H1 (cell line): ENCODE data around the gene UCN3. TPM values are rescaled to one million over a fixed set of nuclear protein-coding genes. Genes with fewer than 3 reads are reported as not detected.
A peak's percentile ranks its signal among the peaks of the same experiment; 100 is the strongest.

Experiments
- CTCF ChIA-PET: fragments of 300-600 bp; sonication (Branson Sonifier 250); formaldehyde crosslinking; loops from one replicate; lab custom pipeline; 2021; ENCODE audit not compliant: partially characterized antibody; lab: Charles Lee
- POLR2A ChIA-PET: fragments of 300-600 bp; sonication (Branson Sonifier 250); formaldehyde crosslinking; loops from one replicate; lab custom pipeline; 2021; ENCODE audit warnings: inconsistent platforms; ENCODE audit not compliant: partially characterized antibody; lab: Charles Lee
- DNase-seq, 2 experiments: peaks; one replicate each; pipeline versions ENCODE4 v3.0.0 to v3.0.0-alpha.2; 2010 to 2022; ENCODE audit warnings: low spot score in 2 of 2, low read depth in 1 of 2, mixed read lengths in 1 of 2
- FAIRE-seq: peaks from 2 replicates; lab custom pipeline; 2011; peaks lifted over from hg19 to GRCh38; lab: Jason Lieb, UNC
- H2AFZ ChIP-seq: 2 replicates; pipeline ENCODE4 v1.8.1; 2012; ENCODE audit warnings: low read length, inconsistent platforms
- H2AK5ac ChIP-seq: 2 replicates; pipeline ENCODE4 v1.6.1; 2013; ENCODE audit warnings: low read depth, low read length
- H2BK120ac ChIP-seq: replicated peaks from 2 replicates; pipeline ENCODE3; 2013; ENCODE audit warnings: low read depth, low read length, inconsistent platforms
- H2BK12ac ChIP-seq: 2 replicates; pipeline ENCODE4 v1.6.1; 2013; ENCODE audit warnings: low read depth, low read length
- H2BK15ac ChIP-seq: 2 replicates; pipeline ENCODE4 v1.6.1; 2013; ENCODE audit warnings: low read length
- H2BK20ac ChIP-seq: 2 replicates; pipeline ENCODE4 v1.6.1; 2013; ENCODE audit warnings: low read length
- H2BK5ac ChIP-seq: 2 replicates; pipeline ENCODE4 v1.6.1; 2013; ENCODE audit warnings: low read depth, low read length
- H3K14ac ChIP-seq: 2 replicates; pipeline ENCODE4 v1.6.1; 2013; ENCODE audit warnings: inconsistent platforms; ENCODE audit not compliant: insufficient read length
- H3K18ac ChIP-seq: 2 replicates; pipeline ENCODE4 v1.6.1; 2013; ENCODE audit warnings: low read length; ENCODE audit errors: extremely low read depth
- H3K23ac ChIP-seq: 2 replicates; pipeline ENCODE4 v1.6.1; 2013; ENCODE audit warnings: inconsistent platforms; ENCODE audit not compliant: insufficient read length
- H3K23me2 ChIP-seq: 2 replicates; pipeline ENCODE4 v1.6.1; 2013; ENCODE audit warnings: low read depth, low read length
- H3K27ac ChIP-seq: 2 replicates; pipeline ENCODE4 v1.6.1; 2011; ENCODE audit warnings: low read depth, low read length, inconsistent platforms
- H3K27me3 ChIP-seq, 4 experiments: replicated peaks in 1 of 4; 1 replicate in 1 of 4; 2 replicates in 3 of 4; pipeline versions ENCODE4 v1.6.1 to v1.8.1; 2011 to 2013; ENCODE audit warnings: low read length in 3 of 4, mild to moderate bottlenecking in 3 of 4, inconsistent platforms in 2 of 4, mixed read lengths in 2 of 4, moderate library complexity in 1 of 4; ENCODE audit not compliant: control insufficient read depth in 3 of 4, insufficient read depth in 3 of 4; ENCODE audit errors: extremely low read depth in 1 of 4
- H3K36me3 ChIP-seq, 4 experiments: 2 replicates each; pipeline versions ENCODE4 v1.6.1 to v1.8.1; 2011 to 2013; ENCODE audit warnings: mild to moderate bottlenecking in 4 of 4, low read length in 3 of 4, moderate library complexity in 2 of 4, control low read depth in 1 of 4, inconsistent platforms in 1 of 4; ENCODE audit not compliant: insufficient read depth in 4 of 4, control insufficient read depth in 2 of 4
- H3K4ac ChIP-seq: replicated peaks from 2 replicates; pipeline ENCODE3; 2013; ENCODE audit warnings: low read length, low read depth, mixed read lengths, inconsistent platforms; ENCODE audit not compliant: insufficient read length
- H3K4me1 ChIP-seq, 4 experiments: replicated peaks in 1 of 4; 1 replicate in 1 of 4; 2 replicates in 3 of 4; pipeline versions ENCODE4 v1.6.1 to v1.8.1; 2011 to 2013; ENCODE audit warnings: low read length in 3 of 4, inconsistent platforms in 2 of 4, mixed read lengths in 1 of 4; ENCODE audit not compliant: insufficient read depth in 4 of 4, control insufficient read depth in 3 of 4
- H3K4me2 ChIP-seq, 2 experiments: 2 replicates each; pipeline versions ENCODE4 v1.6.1 to v1.8.1; 2011 to 2013; ENCODE audit warnings: low read depth in 2 of 2, low read length in 2 of 2, control low read depth in 1 of 2, inconsistent platforms in 1 of 2, mild to moderate bottlenecking in 1 of 2; ENCODE audit not compliant: insufficient read depth in 1 of 2
- H3K4me3 ChIP-seq, 4 experiments: fragments of 200-600, 300-600 bp in 1 of 4; sonication (generic), shearing (Covaris generic), sonication (Bioruptor Twin) in 1 of 4; 2 replicates each; pipeline versions ENCODE4 v1.5.1 to v1.8.1; 2011 to 2016; ENCODE audit warnings: low read length in 4 of 4, low read depth in 3 of 4, control low read depth in 2 of 4, inconsistent platforms in 2 of 4, mild to moderate bottlenecking in 2 of 4, mixed read lengths in 1 of 4, moderate library complexity in 1 of 4; ENCODE audit not compliant: insufficient read depth in 2 of 4; ENCODE audit errors: extremely low read depth in 1 of 4
- H3K56ac ChIP-seq: replicated peaks from 2 replicates; pipeline ENCODE3; 2013; ENCODE audit warnings: low read depth, mild to moderate bottlenecking, mixed read lengths, low read length, inconsistent platforms; ENCODE audit not compliant: insufficient read length
- H3K79me1 ChIP-seq: 2 replicates; pipeline ENCODE4 v1.6.1; 2013; ENCODE audit warnings: low read depth, low read length, control low read depth
- H3K79me2 ChIP-seq, 2 experiments: 2 replicates each; pipeline versions ENCODE4 v1.6.1 to v1.8.1; 2012 to 2013; ENCODE audit warnings: low read length in 2 of 2, mild to moderate bottlenecking in 2 of 2, inconsistent platforms in 1 of 2; ENCODE audit not compliant: insufficient read depth in 2 of 2, control insufficient read depth in 1 of 2
- H3K9ac ChIP-seq, 4 experiments: replicated peaks in 1 of 4; 1 replicate in 1 of 4; 2 replicates in 3 of 4; pipeline versions ENCODE4 v1.6.1 to v1.8.1; 2011 to 2013; ENCODE audit warnings: low read depth in 3 of 4, low read length in 3 of 4, control low read depth in 2 of 4, mild to moderate bottlenecking in 2 of 4, moderate library complexity in 2 of 4, inconsistent platforms in 1 of 4; ENCODE audit errors: extremely low read depth in 1 of 4
- H3K9me3 ChIP-seq, 2 experiments: 2 replicates each; pipeline versions ENCODE4 v1.6.1 to v1.8.1; 2012 to 2013; ENCODE audit warnings: mild to moderate bottlenecking in 2 of 2, moderate library complexity in 2 of 2, control low read depth in 1 of 2, inconsistent platforms in 1 of 2, low read depth in 1 of 2, low read length in 1 of 2, mixed read lengths in 1 of 2; ENCODE audit not compliant: insufficient read depth in 2 of 2
- H4K20me1 ChIP-seq, 2 experiments: replicated peaks in 1 of 2; 2 replicates each; pipeline versions ENCODE3 to v1.8.1; 2011 to 2013; ENCODE audit warnings: inconsistent platforms in 2 of 2, low read length in 2 of 2, mild to moderate bottlenecking in 1 of 2; ENCODE audit not compliant: insufficient read depth in 2 of 2, control insufficient read depth in 1 of 2
- H4K5ac ChIP-seq: 2 replicates; pipeline ENCODE4 v1.6.1; 2013; ENCODE audit warnings: low read length, low read depth, mixed read lengths, inconsistent platforms; ENCODE audit not compliant: insufficient read length
- H4K8ac ChIP-seq: 2 replicates; pipeline ENCODE4 v1.8.0; 2013; ENCODE audit warnings: mild to moderate bottlenecking, moderate library complexity, low read length, inconsistent platforms; ENCODE audit not compliant: insufficient read depth; ENCODE audit errors: extremely low read depth
- H4K91ac ChIP-seq: replicated peaks from 2 replicates; pipeline ENCODE3; 2013; ENCODE audit warnings: low read length, mixed read lengths, inconsistent platforms; ENCODE audit not compliant: insufficient read length
- EZH2 ChIP-seq: fragments of 200-600 bp; sonication (generic); IDR thresholded peaks from 2 replicates; pipeline ENCODE4 v1.7.1; 2012; ENCODE audit warnings: low read depth, mild to moderate bottlenecking, moderate library complexity, low read length, inconsistent platforms; ENCODE audit not compliant: severe bottlenecking
- RAD21 ChIP-seq, 2 experiments: IDR thresholded peaks in 1 of 2; conservative IDR thresholded peaks in 1 of 2; 2 replicates each; pipeline ENCODE4 v1.6.1; 2011; ENCODE audit warnings: low read depth in 2 of 2, low read length in 2 of 2, improper control_type of control experiment in 1 of 2, inconsistent platforms in 1 of 2, mild to moderate bottlenecking in 1 of 2, moderate library complexity in 1 of 2
- WGBS, 2 experiments: shearing (Covaris generic) in 1 of 2; methylation state at CpG; one replicate each; pipeline versions ENCODE4 v1.1.6 to v1.1.7; 2013 to 2015; ENCODE audit warnings: low lambda C conversion rate in 2 of 2, mixed read lengths in 2 of 2, inconsistent platforms in 1 of 2, low coverage in 1 of 2, missing lambda C conversion rate in 1 of 2; ENCODE audit not compliant: insufficient replicate concordance in 2 of 2, insufficient coverage in 1 of 2, insufficient read length in 1 of 2; ENCODE audit errors: extremely low coverage in 1 of 2, missing lambda C conversion rate in 1 of 2; 5-methylcytosine and 5-hydroxymethylcytosine counted together
- polyA plus RNA-seq, 7 experiments: library from polyadenylated mRNA; depleted of rRNA in 3 of 7; stranded (reverse) in 5 of 7; unstranded in 2 of 7; fragments of >200 nt in 5 of 7; fragments of 200-250 nt in 2 of 7; gene quantifications; 1 replicate in 5 of 7; 2 replicates in 1 of 7; 4 replicates in 1 of 7; pipeline versions ENCODE4 v1.2.1 to v1.2.3, GENCODE V29; 2011 to 2013; ENCODE audit warnings: missing spikeins in 2 of 7, mixed read lengths in 2 of 7
- total RNA-seq: library from RNA; stranded (reverse); fragmentation: NEBNext Ultra II Directional; extraction: Animal tissue kit (Norgen Biotek cat#: 25700); gene quantifications from 2 replicates; pipeline ENCODE4 v1.2.1, GENCODE V29; 2021

Gene UCN3
- total and polyA plus RNA-seq, 2 of the 8 experiments (the other 6 are each of a cell fraction or from before 2014, with no cell fraction given), result not detected

DNA sequence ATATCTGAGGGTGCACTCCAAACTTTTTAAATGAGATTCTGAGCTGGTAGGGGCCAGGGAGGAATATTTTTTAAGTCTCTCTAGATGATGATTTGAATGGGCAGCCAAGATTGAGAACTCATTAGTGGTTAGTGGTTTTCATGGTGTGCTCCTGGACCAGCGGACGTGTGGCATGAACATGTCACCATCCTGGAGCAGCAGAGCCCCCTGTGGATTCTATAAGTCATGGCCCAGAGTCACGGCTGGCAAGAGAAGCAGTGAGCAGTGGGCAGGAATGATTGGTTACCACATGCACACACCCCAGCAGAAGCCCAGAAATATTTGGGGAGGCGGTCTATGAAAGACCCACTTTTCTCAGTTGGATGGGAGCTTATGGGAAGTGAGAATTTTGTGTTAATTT, 21.2 kb upstream of the UCN3 start:
- no peaks in the 10 kb centered on the region for H4K20me1 ChIP-seq
- ChIA-PET POLR2A (no interaction called here), CTCF (interaction anchor here (0.6 to 1.3 kb wide), 3 partner anchors 17 to 360 kb away, joined by 3 read pairs; no protein-coding TSS in a partner anchor)
- H3K27ac ChIP-seq, result no peak overlapping the region
- no peak overlapping the region for H3K18ac ChIP-seq
- H3K14ac ChIP-seq, result no peak overlapping the region
- no peak overlapping the region for H3K9ac ChIP-seq
- 93% methylated on average over 4 of the region's 4 CpGs; no CpG with 5 or more reads in 1 of the 2 experiments for WGBS, 2 experiments
- no peak overlapping the region for H4K8ac ChIP-seq
- H3K4ac ChIP-seq, result no peak overlapping the region
- no peak overlapping the region for H3K23ac ChIP-seq
- no peak overlapping the region for H3K56ac ChIP-seq
- H3K4me1 ChIP-seq, result no peaks in the 10 kb centered on the region
- no peak overlapping the region for H2AFZ ChIP-seq
- FAIRE-seq (no peak), DNase-seq (no peak)
- no peak overlapping the region for H2BK12ac ChIP-seq
- H2AK5ac ChIP-seq, result no peak overlapping the region
- no peak overlapping the region for H2BK5ac ChIP-seq
- no peaks in the 10 kb centered on the region for H3K23me2 ChIP-seq
- no peak overlapping the region for H3K4me2 ChIP-seq
- no peaks in the 10 kb centered on the region for H3K9me3 ChIP-seq
- no peaks in the 10 kb centered on the region for H3K36me3 ChIP-seq
- no peak overlapping the region for H4K5ac ChIP-seq
- TF ChIP-seq EZH2 (no peak), RAD21 (IDR thresholded peaks at IDR 0.05 in 1 of 2, conservative IDR thresholded peaks at IDR 0.05 in 1 of 2; ENCODE audit: low read depth in 2 of 2, low read length in 2 of 2) (peak in 1 of 2 experiments; percentile 27; a peak in 1 of 4 replicates)
- no peak overlapping the region for H2BK20ac ChIP-seq
- H3K27me3 ChIP-seq, result no peaks in the 10 kb centered on the region
- no peaks in the 10 kb centered on the region for H3K79me2 ChIP-seq
- no peak overlapping the region for H2BK120ac ChIP-seq
- H2BK15ac ChIP-seq, result no peak overlapping the region
- H3K4me3 ChIP-seq, result no peak overlapping the region
- H4K91ac ChIP-seq, result no peak overlapping the region
- H3K79me1 ChIP-seq, result no peaks in the 10 kb centered on the region
